ENCODE measurements around the gene CCDC81.
A peak's percentile ranks its signal among the peaks of the same experiment; 100 is the strongest.

CCDC81 gene

DNA sequence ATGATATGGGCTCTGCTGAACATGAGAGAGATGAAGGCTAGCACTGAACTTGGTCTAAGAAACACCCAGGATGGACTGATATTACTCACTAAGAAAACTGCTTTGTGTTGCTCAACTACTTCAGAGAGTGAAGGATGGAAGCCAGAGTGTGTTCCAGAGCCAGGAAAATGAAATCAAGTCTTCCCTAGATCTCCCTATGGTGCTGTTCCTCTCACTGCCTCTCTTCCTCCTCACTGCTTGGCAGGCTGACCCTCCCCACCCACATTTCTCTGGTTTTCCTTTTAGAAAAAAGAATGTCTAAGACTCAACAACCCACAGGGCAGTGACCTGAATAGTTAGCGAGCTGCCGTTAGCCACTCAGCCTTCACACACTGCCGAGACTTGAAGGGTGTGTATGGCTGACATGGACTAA is 65.6 kb downstream of the CCDC81 start:
- DNase-seq (ENCODE audit: low read depth, low spot score), result no peak

DNA sequence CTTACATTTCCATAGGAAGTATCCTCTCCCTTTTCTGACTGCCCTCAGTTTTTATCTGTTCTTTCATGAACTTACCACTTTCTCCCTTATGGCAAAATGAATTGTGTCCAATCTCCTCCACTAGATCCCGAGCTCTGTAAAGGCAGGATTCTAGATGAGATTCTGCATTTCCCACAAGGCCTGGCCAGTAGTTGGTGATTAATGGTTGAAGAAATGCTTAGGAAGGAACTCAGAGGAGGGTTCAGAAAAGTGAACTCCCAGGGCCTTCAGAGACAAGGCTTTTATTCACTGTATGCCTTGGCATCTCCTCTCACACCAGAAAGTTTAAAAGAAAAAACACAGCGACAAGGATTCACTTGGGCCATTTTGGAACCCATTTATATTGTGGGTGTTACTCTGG is 66.2 kb downstream of the CCDC81 start:
- no peak for DNase-seq (ENCODE audit: low read depth, low spot score)

DNA sequence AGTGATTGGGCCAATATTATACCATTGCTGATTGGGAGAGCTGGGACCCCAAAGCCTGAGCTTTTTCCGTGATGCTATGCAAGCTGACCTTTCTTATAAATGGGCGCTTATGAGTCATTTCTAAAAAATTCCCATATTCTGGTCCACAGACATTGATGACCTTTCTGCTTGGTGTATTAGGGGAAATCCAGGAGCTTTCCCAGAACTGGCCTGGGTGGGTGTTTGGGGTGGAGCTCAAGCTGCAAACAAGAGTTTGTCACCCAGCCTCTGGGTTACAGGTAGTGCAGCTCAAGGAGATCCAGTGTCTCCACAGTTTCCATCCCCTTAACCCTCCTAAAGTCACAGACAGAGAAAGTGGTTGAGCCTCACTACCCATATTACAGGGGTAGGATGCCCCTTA is 67.7 kb downstream of the CCDC81 start:
- no peak for DNase-seq (ENCODE audit: low read depth, low spot score)

- DNase-seq (ENCODE audit: low read depth, low spot score), result no peak
These were observed 68.1 kb downstream of the CCDC81 start for GRCh38 chr11:86442827-86443226.

GRCh38 chr11:86443415-86443814 is 68.7 kb downstream of the CCDC81 start:
- no peak for DNase-seq (ENCODE audit: low read depth, low spot score)

DNA sequence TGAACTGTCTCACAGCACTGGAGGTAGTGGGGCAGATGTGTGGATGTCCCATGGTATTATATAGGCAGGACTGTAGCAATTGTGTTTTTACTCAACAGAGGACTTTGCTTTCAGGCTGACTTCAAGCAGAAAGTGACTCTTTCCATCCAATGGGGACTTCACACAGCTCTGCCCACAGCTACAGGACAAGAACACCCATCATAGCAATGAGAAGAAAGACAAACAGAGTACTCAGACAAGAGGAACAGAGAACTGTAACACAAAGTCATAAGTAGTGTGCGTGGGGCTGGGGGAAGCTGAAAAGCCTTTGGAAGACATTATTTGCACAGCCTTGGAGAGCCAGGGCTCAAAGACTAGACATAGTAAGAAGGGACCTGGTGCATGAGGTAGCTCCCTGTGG is 70.3 kb downstream of the CCDC81 start:
- no peak for DNase-seq (ENCODE audit: low read depth, low spot score)

DNA sequence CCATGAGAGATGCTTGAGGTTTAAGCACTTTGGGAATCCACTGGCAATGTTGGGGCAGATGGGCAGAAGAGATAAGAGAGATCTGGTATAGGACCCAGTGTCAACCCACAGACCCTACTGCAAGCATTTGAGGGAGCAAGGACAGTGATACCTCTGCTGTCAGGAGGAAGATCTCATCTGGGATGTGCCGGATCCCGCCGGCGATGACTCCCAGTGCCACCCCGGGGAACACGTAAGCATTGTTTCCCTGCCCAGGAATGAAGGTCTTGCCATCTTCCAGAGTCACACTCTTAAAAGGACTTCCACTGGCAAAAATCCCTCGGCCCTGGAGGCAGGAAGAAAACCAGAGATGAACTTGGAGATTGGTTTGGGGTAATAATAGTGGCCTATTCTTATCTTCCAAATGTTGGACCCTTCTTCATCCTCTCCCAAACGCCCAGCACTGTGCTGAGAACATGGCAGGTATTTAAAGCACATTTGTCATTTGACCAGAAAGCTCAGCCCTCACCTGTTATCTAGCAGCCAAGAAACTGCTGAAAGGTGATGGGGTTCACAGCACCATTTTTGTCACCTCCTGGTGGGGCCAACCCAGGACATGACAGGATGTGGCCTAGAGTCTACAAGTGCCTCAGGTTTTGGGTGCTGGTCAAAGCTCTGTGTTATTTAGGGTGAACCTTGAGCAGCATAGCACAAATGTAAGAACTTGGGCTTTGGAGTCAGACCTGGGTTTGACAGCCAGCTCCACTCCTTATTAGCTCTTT is 71.7 kb downstream of the CCDC81 start:
- no peak for DNase-seq (ENCODE audit: low read depth, low spot score)

DNA sequence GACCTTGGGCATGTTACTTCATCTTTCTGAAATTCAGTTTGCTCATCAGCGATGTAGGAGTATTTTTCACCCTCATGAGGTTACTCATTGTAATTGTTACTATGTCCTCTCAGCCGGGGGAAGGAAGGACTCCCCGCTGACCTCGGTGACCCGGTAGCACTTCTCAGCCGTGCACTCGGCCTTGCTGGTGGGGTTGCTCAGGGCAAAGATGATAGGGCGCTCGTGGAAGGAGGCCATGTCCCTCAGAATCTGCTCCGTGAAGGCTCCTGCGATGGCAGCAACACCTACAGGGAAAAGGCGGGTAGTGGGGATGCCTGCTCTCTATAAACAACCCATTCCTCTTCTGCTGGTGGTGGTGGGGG is 72.2 kb downstream of the CCDC81 start:
- DNase-seq (ENCODE audit: low read depth, low spot score), result no peak

- DNase-seq (ENCODE audit: low read depth, low spot score), result no peak
These were observed 73.2 kb downstream of the CCDC81 start for GRCh38 chr11:86447763-86448480.

GRCh38 chr11:86449993-86450629 is 75.4 kb downstream of the CCDC81 start:
- DNase-seq (ENCODE audit: low read depth, low spot score), result no peak

DNA sequence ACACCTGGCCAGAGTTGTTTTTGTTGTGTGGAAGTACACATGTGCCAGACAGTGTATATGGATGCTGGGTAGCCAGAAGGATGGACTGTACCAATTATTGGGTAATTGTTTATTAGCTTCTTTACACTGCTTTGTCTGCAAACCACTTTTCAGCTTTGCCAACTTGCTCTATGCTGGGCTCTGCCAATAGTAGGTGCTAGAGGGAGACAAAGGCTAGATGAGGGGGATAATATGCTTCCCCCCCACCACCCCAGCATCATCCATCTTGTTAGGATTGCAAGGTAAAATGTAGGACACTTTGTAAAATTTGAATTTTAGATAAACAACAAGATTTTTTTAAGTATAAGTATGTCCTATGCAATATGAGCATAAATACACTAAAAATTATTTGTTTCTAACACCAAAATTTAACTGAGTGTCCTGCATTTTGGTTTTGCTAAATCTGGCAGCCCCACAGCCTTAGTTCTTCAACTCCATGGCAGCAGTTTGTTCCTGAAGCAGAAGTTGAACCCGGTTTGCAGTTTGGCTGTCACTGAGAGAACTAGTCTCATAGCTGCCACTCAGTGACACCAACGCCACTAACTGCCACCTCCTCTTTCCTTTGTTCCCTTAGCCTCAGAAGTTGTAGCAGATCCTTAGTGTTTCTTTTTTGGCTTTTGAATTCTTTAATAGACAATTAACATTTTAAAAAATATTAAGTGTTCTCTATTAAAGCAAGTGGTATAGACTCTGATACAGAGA is 78.8 kb downstream of the CCDC81 start:
- DNase-seq (ENCODE audit: low read depth, low spot score), result no peak

- DNase-seq (ENCODE audit: low read depth, low spot score), result peak; percentile 93
These were observed 81.6 kb downstream of the CCDC81 start for GRCh38 chr11:86456075-86456939.

GRCh38 chr11:86458294-86459001 is 83.8 kb downstream of the CCDC81 start:
- DNase-seq (ENCODE audit: low read depth, low spot score), result no peak

GRCh38 chr11:86459002-86459385 is 84.3 kb downstream of the CCDC81 start:
- DNase-seq (ENCODE audit: low read depth, low spot score), result no peak

GRCh38 chr11:86459682-86460460 is 85.2 kb downstream of the CCDC81 start:
- peak; percentile 45 for DNase-seq (ENCODE audit: low read depth, low spot score)

DNA sequence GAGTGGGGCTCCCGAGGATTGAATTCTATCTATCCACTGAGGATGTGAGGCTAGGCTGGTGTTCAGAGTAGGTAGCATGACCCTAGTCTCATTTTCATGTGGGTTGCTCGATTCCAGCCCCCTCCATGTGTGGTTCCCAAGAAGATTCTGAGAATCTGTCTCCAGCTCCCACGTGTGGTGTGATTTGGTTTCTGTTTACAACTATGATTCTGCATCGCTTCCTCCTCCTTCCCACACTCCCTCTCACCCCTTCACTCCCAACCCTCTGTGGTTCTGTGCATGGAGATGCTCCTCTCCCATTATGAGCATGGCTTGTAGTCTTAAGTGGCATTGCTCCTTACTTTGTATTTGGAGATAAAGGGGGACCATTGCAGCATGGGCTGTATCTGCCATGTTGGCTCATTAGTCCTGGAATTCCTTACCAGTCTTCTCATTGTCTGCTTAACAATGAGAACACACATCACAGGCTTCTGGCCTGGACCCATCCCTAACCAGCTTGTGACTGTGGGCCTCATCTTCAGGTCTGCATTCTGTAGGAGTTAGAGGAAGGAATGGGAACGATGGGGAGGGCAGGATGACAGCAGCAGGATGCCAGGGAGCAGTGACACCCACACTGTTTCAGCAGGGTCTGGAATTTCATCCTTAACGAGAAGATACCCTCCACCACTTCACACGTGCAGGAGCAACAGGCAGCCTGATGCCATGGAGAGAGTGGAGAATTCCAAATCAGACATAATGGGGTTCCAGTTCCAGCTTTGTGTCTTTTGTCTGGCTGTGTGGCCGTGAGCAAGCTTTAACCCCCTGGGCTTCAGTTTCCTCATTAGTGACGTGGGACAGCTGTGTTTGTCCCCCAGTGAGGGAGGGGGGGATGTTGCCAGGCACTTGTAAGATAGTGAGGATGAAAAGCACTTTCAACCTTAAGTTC is 86.0 kb downstream of the CCDC81 start:
- DNase-seq (ENCODE audit: low read depth, low spot score), result no peak

DNA sequence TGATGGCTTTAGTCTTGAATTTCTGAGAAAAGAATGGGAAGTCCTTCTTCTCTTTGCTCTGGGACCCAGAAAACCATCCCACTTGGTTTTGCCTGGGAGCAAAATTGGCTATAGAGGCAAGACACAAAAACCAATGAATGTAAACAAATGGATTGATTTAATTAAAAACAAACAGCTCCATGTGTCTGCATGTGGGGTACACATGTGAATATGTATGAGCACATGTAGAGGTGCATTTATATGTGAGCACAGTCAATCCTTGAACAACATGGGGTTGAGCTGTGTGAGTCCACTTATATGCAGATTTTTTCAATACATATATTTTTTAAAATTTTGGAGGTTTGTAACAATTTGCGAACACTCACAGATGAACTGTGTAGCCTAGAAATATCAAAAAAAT is 87.2 kb downstream of the CCDC81 start:
- no peak for DNase-seq (ENCODE audit: low read depth, low spot score)

GRCh38 chr11:86463120-86463519 is 88.4 kb downstream of the CCDC81 start:
- DNase-seq (ENCODE audit: low read depth, low spot score), result no peak

- no peak for DNase-seq (ENCODE audit: low read depth, low spot score)
These were observed 89.3 kb downstream of the CCDC81 start for GRCh38 chr11:86463955-86464354.
